ENCODE data around the gene NFIX. TPM values are rescaled to one million over a fixed set of nuclear protein-coding genes. Genes with fewer than 3 reads are reported as not detected.

The NFIX gene
- polyA plus RNA-seq, 1 donor (not counting 4 experiments of a cell fraction or from before 2014, with no cell fraction given) = 5.2 TPM

DNA sequence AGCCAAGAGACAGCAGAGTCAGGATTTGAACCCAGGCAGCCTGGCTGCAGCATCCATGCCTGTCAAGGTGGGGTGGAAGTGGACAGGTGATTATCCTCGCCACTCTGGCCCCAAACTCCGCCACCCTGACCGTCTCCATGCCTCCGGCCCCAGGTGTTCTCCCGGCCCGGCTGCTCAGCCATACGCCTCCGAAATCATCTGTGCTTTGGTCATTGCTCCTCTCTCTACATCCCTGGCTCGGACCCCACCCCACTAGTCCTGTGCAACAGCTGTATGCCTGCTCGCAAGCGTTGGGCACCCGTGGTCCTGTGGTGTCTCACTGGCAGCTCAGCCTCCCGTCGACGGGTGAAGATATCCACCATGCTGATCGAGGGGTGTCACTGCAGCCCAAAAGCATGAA lies 22.0 kb upstream of the NFIX start:
- DNase-seq (ENCODE audit: low read depth, low spot score) (no peak), FAIRE-seq (no peak)
- Histone ChIP-seq H3K9me3 (ENCODE audit: control insufficient read depth, low read depth, low read length) (no peaks in the 10 kb centered on the region), H3K79me2 (ENCODE audit: control insufficient read depth, insufficient read depth, low read length) (no peaks in the 10 kb centered on the region), H4K20me1 (ENCODE audit: control insufficient read depth, extremely low read depth, insufficient read depth, low read length) (no peaks in the 10 kb centered on the region), H3K36me3 (ENCODE audit: control insufficient read depth in 2 of 2, extremely low read depth in 1 of 2, insufficient read depth in 2 of 2, low read length in 2 of 2) (no peaks in the 10 kb centered on the region), H3K27me3 (ENCODE audit: control insufficient read depth, extremely low read depth, insufficient read depth, low read length) (no peaks in the 10 kb centered on the region), H2AFZ (ENCODE audit: control insufficient read depth, low read length) (no peak overlapping the region), H3K4me2 (ENCODE audit: control insufficient read depth, extremely low read depth, insufficient read depth, low read depth, low read length) (no peak overlapping the region), H3K4me3 (ENCODE audit: control insufficient read depth in 2 of 3, extremely low read depth in 1 of 3, insufficient read depth in 2 of 3, low read depth in 1 of 3, low read length in 3 of 3) (no peak overlapping the region), H3K4me1 (ENCODE audit: control insufficient read depth, extremely low read depth, insufficient read depth, low read length) (no peaks in the 10 kb centered on the region), H3K9me1 (ENCODE audit: control insufficient read depth, extremely low read depth, insufficient read depth, low read length) (no peaks in the 10 kb centered on the region), H3K27ac (ENCODE audit: control insufficient read depth, insufficient read depth, low read length) (no peak overlapping the region), H3K9ac (ENCODE audit: control insufficient read depth, extremely low read depth, insufficient read depth, low read length) (no peak overlapping the region)
- dilution Hi-C loops (cut with MboI; ENCODE audit: extremely low pct_ligation_motif_present, low sequenced_read_pairs) = no loop called here
- no peak for TF ChIP-seq EZH2 (IDR thresholded peaks at IDR 0.05; ENCODE audit: low read length)
- TF ChIP-seq, protein P1, sequence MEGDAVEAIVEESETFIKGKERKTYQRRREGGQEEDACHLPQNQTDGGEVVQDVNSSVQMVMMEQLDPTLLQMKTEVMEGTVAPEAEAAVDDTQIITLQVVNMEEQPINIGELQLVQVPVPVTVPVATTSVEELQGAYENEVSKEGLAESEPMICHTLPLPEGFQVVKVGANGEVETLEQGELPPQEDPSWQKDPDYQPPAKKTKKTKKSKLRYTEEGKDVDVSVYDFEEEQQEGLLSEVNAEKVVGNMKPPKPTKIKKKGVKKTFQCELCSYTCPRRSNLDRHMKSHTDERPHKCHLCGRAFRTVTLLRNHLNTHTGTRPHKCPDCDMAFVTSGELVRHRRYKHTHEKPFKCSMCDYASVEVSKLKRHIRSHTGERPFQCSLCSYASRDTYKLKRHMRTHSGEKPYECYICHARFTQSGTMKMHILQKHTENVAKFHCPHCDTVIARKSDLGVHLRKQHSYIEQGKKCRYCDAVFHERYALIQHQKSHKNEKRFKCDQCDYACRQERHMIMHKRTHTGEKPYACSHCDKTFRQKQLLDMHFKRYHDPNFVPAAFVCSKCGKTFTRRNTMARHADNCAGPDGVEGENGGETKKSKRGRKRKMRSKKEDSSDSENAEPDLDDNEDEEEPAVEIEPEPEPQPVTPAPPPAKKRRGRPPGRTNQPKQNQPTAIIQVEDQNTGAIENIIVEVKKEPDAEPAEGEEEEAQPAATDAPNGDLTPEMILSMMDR (optimal IDR thresholded peaks at IDR 0.05 in 1 of 3, IDR thresholded peaks at IDR 0.05 in 1 of 3, conservative IDR thresholded peaks at IDR 0.05 in 1 of 3; ENCODE audit: extremely low read depth in 1 of 3, insufficient read depth in 2 of 3, low read length in 3 of 3) = no peak

DNA sequence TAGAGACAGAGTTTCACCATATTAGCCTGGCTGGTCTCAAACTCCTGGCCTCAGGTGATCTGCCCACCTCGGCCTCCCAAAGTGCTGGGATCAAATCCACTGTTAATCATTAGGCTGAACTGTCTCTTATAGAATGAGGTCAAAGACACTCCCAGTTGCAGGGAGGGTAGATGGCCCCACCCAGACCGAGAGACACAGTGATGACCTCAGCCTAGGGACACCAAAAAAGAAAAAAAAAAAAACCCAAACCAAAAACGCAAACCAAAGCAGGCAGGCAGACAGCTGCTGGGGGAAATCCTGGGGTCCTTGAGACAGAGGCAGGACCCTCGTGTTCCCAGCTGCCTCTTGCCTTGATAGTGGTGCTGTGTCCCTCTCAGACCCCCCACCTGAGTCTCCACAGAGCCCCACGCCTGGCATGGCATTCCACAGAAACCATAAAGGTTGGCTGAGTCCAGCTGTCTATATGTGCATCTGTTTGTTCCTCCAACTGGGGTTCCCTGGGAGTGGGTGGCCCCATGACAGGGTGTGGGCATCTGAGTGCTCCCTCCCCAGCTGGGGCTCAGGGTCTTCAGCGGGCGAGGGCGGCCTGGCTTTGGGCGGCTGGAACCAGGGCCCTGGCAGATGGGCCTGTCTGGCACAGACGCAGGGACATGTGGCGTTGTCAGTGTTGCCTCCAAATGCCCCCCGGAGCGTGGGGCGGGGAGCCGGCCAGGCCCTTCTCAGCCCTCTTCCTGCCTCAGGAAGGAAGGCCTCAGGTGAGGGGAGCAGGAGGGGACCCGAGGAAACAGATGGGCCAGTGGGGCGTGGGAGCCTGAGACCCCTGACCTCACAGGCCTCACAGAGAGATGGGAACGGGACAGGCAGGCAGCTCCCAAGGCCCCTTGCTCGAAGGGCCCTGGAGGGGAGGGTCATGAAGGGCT lies 20.7 kb upstream of the NFIX start:
- no peaks in the 10 kb centered on the region for H3K9me3 ChIP-seq (ENCODE audit: control insufficient read depth, low read depth, low read length)
- no peaks in the 10 kb centered on the region for H3K9me1 ChIP-seq (ENCODE audit: control insufficient read depth, extremely low read depth, insufficient read depth, low read length)
- H2AFZ ChIP-seq (ENCODE audit: control insufficient read depth, low read length) = no peak overlapping the region
- dilution Hi-C loops (cut with MboI; ENCODE audit: extremely low pct_ligation_motif_present, low sequenced_read_pairs) = no loop called here
- no peaks in the 10 kb centered on the region for H3K79me2 ChIP-seq (ENCODE audit: control insufficient read depth, insufficient read depth, low read length)
- TF ChIP-seq, protein P1 (optimal IDR thresholded peaks at IDR 0.05 in 1 of 3, IDR thresholded peaks at IDR 0.05 in 1 of 3, conservative IDR thresholded peaks at IDR 0.05 in 1 of 3; ENCODE audit: extremely low read depth in 1 of 3, insufficient read depth in 2 of 3, low read length in 3 of 3) = no peak
- no peak for TF ChIP-seq EZH2 (IDR thresholded peaks at IDR 0.05; ENCODE audit: low read length)
- no peaks in the 10 kb centered on the region for H4K20me1 ChIP-seq (ENCODE audit: control insufficient read depth, extremely low read depth, insufficient read depth, low read length)
- no peak overlapping the region for H3K4me3 ChIP-seq (ENCODE audit: control insufficient read depth in 2 of 3, extremely low read depth in 1 of 3, insufficient read depth in 2 of 3, low read depth in 1 of 3, low read length in 3 of 3)
- H3K4me1 ChIP-seq (ENCODE audit: control insufficient read depth, extremely low read depth, insufficient read depth, low read length) = no peaks in the 10 kb centered on the region
- no peaks in the 10 kb centered on the region for H3K36me3 ChIP-seq (ENCODE audit: control insufficient read depth in 2 of 2, extremely low read depth in 1 of 2, insufficient read depth in 2 of 2, low read length in 2 of 2)
- H3K27ac ChIP-seq (ENCODE audit: control insufficient read depth, insufficient read depth, low read length) = no peak overlapping the region
- DNase-seq (ENCODE audit: low read depth, low spot score) = no peak
- H3K4me2 ChIP-seq (ENCODE audit: control insufficient read depth, extremely low read depth, insufficient read depth, low read depth, low read length) = no peak overlapping the region
- H3K27me3 ChIP-seq (ENCODE audit: control insufficient read depth, extremely low read depth, insufficient read depth, low read length) = no peaks in the 10 kb centered on the region
- FAIRE-seq = no peak
- H3K9ac ChIP-seq (ENCODE audit: control insufficient read depth, extremely low read depth, insufficient read depth, low read length) = no peak overlapping the region
